Endothelial cell of umbilical vein (primary cell): ENCODE results near the gene STRA6. TPM values are rescaled to one million over a fixed set of nuclear protein-coding genes. Genes with fewer than 3 reads are reported as not detected.

Experiments used
- BruUV-seq: library from RNA; stranded (reverse); fragments of 400-500 nt; replicated peaks from 2 replicates; lab custom pipeline; 2021; lab: Mats Ljungman, UMichigan
- CTCF ChIA-PET: fragments of 300-600, 350-600 bp; sonication (Branson Sonifier 250); formaldehyde crosslinking; loops from one replicate; lab custom pipeline; 2021; ENCODE audit warnings: antibody characterized with exemption, inconsistent platforms; lab: Charles Lee
- POLR2A ChIA-PET: fragments of 300-600, 350-600 bp; sonication (Branson Sonifier 250); formaldehyde crosslinking; loops from one replicate; lab custom pipeline; 2021; ENCODE audit warnings: antibody characterized with exemption, inconsistent platforms; lab: Charles Lee
- DNase-seq: peaks from one replicate; pipeline ENCODE4 v3.0.0-alpha.2; 2011; ENCODE audit warnings: low read depth, low spot score
- FAIRE-seq: peaks from 2 replicates; lab custom pipeline; 2011; peaks lifted over from hg19 to GRCh38; lab: Jason Lieb, UNC
- H2AFZ ChIP-seq: 2 replicates; pipeline ENCODE4 v1.6.0; 2012; ENCODE audit warnings: low read depth, low read length, control low read depth, inconsistent platforms
- H3K27ac ChIP-seq: 2 replicates; pipeline ENCODE4 v1.5.1; 2011; ENCODE audit warnings: low read depth, mild to moderate bottlenecking, control low read depth, low read length, moderate library complexity; ENCODE audit not compliant: insufficient read depth
- H3K27me3 ChIP-seq, 2 experiments: 2 replicates each; pipeline versions ENCODE4 v1.6.0 to v1.6.1; 2011; ENCODE audit warnings: low read length in 2 of 2, mixed read lengths in 1 of 2; ENCODE audit not compliant: control insufficient read depth in 2 of 2, insufficient read depth in 2 of 2
- H3K36me3 ChIP-seq, 2 experiments: 2 replicates in 1 of 2; 3 replicates in 1 of 2; pipeline ENCODE4 v1.5.1; 2011; ENCODE audit warnings: low read length in 2 of 2, mild to moderate bottlenecking in 1 of 2, moderate library complexity in 1 of 2; ENCODE audit not compliant: control insufficient read depth in 2 of 2, insufficient read depth in 2 of 2; ENCODE audit errors: extremely low read depth in 1 of 2
- H3K4me1 ChIP-seq: 3 replicates; pipeline ENCODE4 v1.5.1; 2011; ENCODE audit warnings: mild to moderate bottlenecking, low read length; ENCODE audit not compliant: control insufficient read depth, insufficient read depth; ENCODE audit errors: extremely low read depth
- H3K4me2 ChIP-seq: 2 replicates; pipeline ENCODE4 v1.6.1; 2011; ENCODE audit warnings: low read length, control low read depth, mixed read lengths; ENCODE audit not compliant: insufficient read depth
- H3K4me3 ChIP-seq, 3 experiments: fragments of 200-600 bp in 1 of 3; sonication (generic), shearing (Covaris generic) in 1 of 3; replicated peaks in 1 of 3; 2 replicates each; pipeline ENCODE4 v1.5.1; 2011 to 2016; ENCODE audit warnings: control low read depth in 3 of 3, low read length in 3 of 3, mild to moderate bottlenecking in 2 of 3, inconsistent platforms in 1 of 3, low read depth in 1 of 3, moderate library complexity in 1 of 3; ENCODE audit not compliant: insufficient read depth in 1 of 3
- H3K79me2 ChIP-seq: 2 replicates; pipeline ENCODE4 v1.6.0; 2012; ENCODE audit warnings: low read length, inconsistent platforms; ENCODE audit not compliant: control insufficient read depth, insufficient read depth
- H3K9ac ChIP-seq: replicated peaks from 2 replicates; pipeline ENCODE3; 2011; ENCODE audit warnings: low read length, control low read depth; ENCODE audit not compliant: insufficient read depth; ENCODE audit errors: extremely low read depth
- H3K9me1 ChIP-seq: replicated peaks from 3 replicates; pipeline ENCODE4 v1.6.0; 2011; ENCODE audit warnings: mild to moderate bottlenecking, low read length; ENCODE audit not compliant: control insufficient read depth, insufficient read depth; ENCODE audit errors: extremely low read depth
- H3K9me3 ChIP-seq: replicated peaks from 2 replicates; pipeline ENCODE4 v1.5.1; 2012; ENCODE audit warnings: low read length, inconsistent platforms; ENCODE audit not compliant: control insufficient read depth, insufficient read depth
- H4K20me1 ChIP-seq: replicated peaks from 2 replicates; pipeline ENCODE3; 2011; ENCODE audit warnings: mild to moderate bottlenecking, low read length; ENCODE audit not compliant: control insufficient read depth, insufficient read depth; ENCODE audit errors: extremely low read depth
- EZH2 ChIP-seq: IDR thresholded peaks from 2 replicates; pipeline ENCODE4 v1.6.1; 2012; ENCODE audit warnings: borderline replicate concordance, low read depth, mild to moderate bottlenecking, moderate library complexity, low read length, inconsistent platforms; ENCODE audit not compliant: severe bottlenecking
- FOS ChIP-seq: IDR thresholded peaks from 2 replicates; pipeline ENCODE4 v1.6.1; 2011; ENCODE audit warnings: mild to moderate bottlenecking, low read length, moderate library complexity, borderline replicate concordance; ENCODE audit not compliant: insufficient read depth
- GATA2 ChIP-seq: IDR thresholded peaks from 2 replicates; pipeline ENCODE4 v1.7.0; 2011; ENCODE audit warnings: low read depth, mild to moderate bottlenecking, moderate library complexity, mixed read lengths, low read length; ENCODE audit not compliant: insufficient read length, insufficient read depth
- JUN ChIP-seq: IDR thresholded peaks from 2 replicates; pipeline ENCODE4 v1.6.1; 2011; ENCODE audit warnings: borderline replicate concordance, low read depth; ENCODE audit not compliant: insufficient read length, insufficient read depth
- MYC ChIP-seq: IDR thresholded peaks from one replicate; pipeline ENCODE4 v1.6.1; 2011; ENCODE audit warnings: mild to moderate bottlenecking, low read depth, low read length
- POLR2A ChIP-seq: IDR thresholded peaks from 2 replicates; pipeline ENCODE4 v1.6.1; 2012; ENCODE audit warnings: low read depth, mild to moderate bottlenecking, control low read depth, low read length
- POLR2AphosphoS5 ChIP-seq: IDR thresholded peaks from 2 replicates; pipeline ENCODE4 v1.6.1; 2012; ENCODE audit warnings: low read depth, mild to moderate bottlenecking, control low read depth, low read length, moderate library complexity; ENCODE audit not compliant: insufficient read depth
- dilution Hi-C: fragments of 300-500 bp; cut with MboI; formaldehyde crosslinking; loops from one replicate; pipeline ENCODE4 v1.15.0; 2019; ENCODE audit warnings: low sequenced_read_pairs; ENCODE audit not compliant: extremely low pct_ligation_motif_present
- intact Hi-C: fragments of 100-400 bp; cut with micrococcal nuclease; formaldehyde crosslinking; loops from one replicate; pipeline ENCODE4 v1.10.0; 2022
- polyA plus RNA-seq, 4 experiments: library from polyadenylated mRNA; depleted of rRNA in 3 of 4; stranded (reverse) in 3 of 4; unstranded in 1 of 4; fragments of >200 nt; gene quantifications; 2 replicates each; pipeline versions ENCODE4 v1.2.1 to v1.2.3, GENCODE V29; 2011 to 2012; ENCODE audit warnings: missing spikeins in 1 of 4
- total RNA-seq: library from RNA; stranded (reverse); gene quantifications from 2 replicates; pipeline ENCODE4 v1.2.3, GENCODE V29; 2021
- TF ChIP-seq, protein P1 (sequence below): IDR thresholded peaks from 2 replicates; pipeline ENCODE4 v1.6.1; 2011; ENCODE audit not compliant: insufficient read depth, insufficient read length
- TF ChIP-seq, protein P2 (sequence below), 2 donors: IDR thresholded peaks; 1 replicate in 1 of 2; 2 replicates in 1 of 2; pipeline ENCODE4 v1.5.1; 2011; ENCODE audit warnings: low read length in 2 of 2, mild to moderate bottlenecking in 2 of 2, moderate library complexity in 2 of 2, control low read depth in 1 of 2, inconsistent platforms in 1 of 2, low read depth in 1 of 2; ENCODE audit not compliant: insufficient read depth in 1 of 2; ENCODE audit errors: extremely low read depth in 1 of 2

STRA6 gene
- total and polyA plus RNA-seq, 2 donors (not counting 3 experiments of a cell fraction or from before 2014, with no cell fraction given): not detected

DNA sequence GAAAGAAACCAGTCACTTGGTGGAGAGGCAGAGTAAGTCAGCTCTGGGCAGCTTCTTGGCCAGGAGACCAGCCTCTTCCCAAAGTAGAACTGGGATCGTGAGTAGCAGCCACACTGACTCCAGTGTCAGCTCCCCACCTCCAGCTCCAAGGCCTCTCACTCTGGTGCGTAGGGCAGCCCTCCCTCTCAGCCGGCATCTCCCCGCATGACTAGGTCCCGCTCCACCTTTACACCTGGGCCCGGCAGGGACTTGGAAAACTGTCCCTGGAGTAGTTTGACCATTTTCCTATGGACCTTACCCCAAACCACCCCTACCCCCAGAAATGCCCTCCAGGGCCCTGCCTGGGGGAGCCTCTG lies 3.3 kb downstream of the STRA6 start:
- dilution Hi-C loops: no loop called here
- FAIRE-seq (no peak), DNase-seq (no peak)
- Histone ChIP-seq H3K79me2 (no peaks in the 10 kb centered on the region), H3K4me1 (peaks cover 3% of the 10 kb centered on the region), H3K4me3 (no peak overlapping the region), H3K4me2 (no peak overlapping the region), H3K9ac (no peak overlapping the region), H3K27ac (no peak overlapping the region), H2AFZ (no peak overlapping the region), H3K9me3 (no peaks in the 10 kb centered on the region), H3K27me3 (peaks cover 0 to 3% of the 10 kb centered on the region in 2 experiments), H3K36me3 (no peaks in the 10 kb centered on the region), H4K20me1 (no peaks in the 10 kb centered on the region), H3K9me1 (no peaks in the 10 kb centered on the region)
- BruUV-seq: no TSS peak
- intact Hi-C loops: no loop called here
- ChIA-PET CTCF (no interaction called here), POLR2A (no interaction called here)
- TF ChIP-seq JUN (no peak), GATA2 (no peak), FOS (no peak), MYC (no peak), EZH2 (no peak), POLR2AphosphoS5 (no peak)
- TF ChIP-seq, protein P1, sequence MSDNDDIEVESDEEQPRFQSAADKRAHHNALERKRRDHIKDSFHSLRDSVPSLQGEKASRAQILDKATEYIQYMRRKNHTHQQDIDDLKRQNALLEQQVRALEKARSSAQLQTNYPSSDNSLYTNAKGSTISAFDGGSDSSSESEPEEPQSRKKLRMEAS: no peak

DNA sequence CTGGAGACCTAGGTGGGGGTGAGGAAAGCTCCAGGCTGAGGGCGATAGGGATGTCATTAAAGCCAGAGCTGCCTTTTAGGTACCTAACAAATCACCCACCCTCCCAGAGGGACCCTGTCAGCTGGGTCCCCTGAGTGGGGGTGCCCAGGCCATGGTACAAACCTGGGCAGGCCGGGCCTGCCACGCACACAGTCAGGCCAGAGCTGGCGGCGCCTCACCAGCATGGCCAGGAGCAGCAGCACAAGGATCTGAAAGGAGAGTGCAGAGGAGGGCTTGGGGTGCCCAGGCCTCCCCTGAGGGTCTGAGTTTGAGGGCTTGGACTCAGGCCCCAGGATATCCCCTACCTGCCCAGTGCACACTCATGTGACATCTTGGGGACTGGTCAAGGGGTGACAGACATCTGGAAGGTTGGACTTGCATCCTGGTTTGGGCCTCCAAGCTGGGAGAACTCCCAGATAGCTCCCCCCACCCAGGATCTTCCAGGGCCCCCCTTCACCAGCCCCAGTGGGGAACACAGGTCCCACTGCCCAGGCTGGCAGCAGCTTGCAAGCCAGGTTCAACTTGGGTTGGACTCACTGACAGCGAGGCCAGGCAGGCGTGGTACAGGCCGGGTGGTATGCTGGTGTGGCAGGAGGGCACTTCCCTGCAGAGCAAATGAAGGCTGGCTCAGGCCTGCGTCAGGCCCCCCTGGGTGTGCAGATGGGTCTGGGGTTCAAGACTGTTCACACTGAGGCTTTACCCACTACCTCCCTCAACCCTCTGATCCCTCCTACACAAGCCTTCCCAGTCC lies 5.2 kb downstream of the STRA6 start:
- Histone ChIP-seq H3K36me3 (no peaks in the 10 kb centered on the region), H3K4me2 (no peak overlapping the region), H3K9ac (no peak overlapping the region), H4K20me1 (no peaks in the 10 kb centered on the region), H3K79me2 (no peaks in the 10 kb centered on the region), H3K27ac (no peak overlapping the region), H3K9me1 (no peaks in the 10 kb centered on the region), H3K9me3 (no peaks in the 10 kb centered on the region), H2AFZ (no peak overlapping the region), H3K4me3 (no peak overlapping the region), H3K4me1 (peaks cover 3% of the 10 kb centered on the region), H3K27me3 (no peaks in the 10 kb centered on the region)
- ChIA-PET CTCF (no interaction called here), POLR2A (interaction anchor here (0.5 kb wide), 1 partner anchor 246 kb away, joined by 3 read pairs; no protein-coding TSS in a partner anchor)
- intact Hi-C loops: no loop called here
- DNase-seq: no peak
- TF ChIP-seq MYC (no peak), POLR2A (no peak), FOS (no peak), EZH2 (no peak), JUN (no peak), POLR2AphosphoS5 (no peak), GATA2 (no peak)
- TF ChIP-seq, protein P2, sequence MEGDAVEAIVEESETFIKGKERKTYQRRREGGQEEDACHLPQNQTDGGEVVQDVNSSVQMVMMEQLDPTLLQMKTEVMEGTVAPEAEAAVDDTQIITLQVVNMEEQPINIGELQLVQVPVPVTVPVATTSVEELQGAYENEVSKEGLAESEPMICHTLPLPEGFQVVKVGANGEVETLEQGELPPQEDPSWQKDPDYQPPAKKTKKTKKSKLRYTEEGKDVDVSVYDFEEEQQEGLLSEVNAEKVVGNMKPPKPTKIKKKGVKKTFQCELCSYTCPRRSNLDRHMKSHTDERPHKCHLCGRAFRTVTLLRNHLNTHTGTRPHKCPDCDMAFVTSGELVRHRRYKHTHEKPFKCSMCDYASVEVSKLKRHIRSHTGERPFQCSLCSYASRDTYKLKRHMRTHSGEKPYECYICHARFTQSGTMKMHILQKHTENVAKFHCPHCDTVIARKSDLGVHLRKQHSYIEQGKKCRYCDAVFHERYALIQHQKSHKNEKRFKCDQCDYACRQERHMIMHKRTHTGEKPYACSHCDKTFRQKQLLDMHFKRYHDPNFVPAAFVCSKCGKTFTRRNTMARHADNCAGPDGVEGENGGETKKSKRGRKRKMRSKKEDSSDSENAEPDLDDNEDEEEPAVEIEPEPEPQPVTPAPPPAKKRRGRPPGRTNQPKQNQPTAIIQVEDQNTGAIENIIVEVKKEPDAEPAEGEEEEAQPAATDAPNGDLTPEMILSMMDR (IDR thresholded peaks at IDR 0.05; ENCODE audit: extremely low read depth in 1 of 2, insufficient read depth in 1 of 2, low read depth in 1 of 2, low read length in 2 of 2): no peak
- dilution Hi-C loops: no loop called here
- BruUV-seq: no TSS peak
- FAIRE-seq: no peak
